Measurements from ENCODE around the gene UPF3A. TPM values are rescaled to one million over a fixed set of nuclear protein-coding genes. Genes with fewer than 3 reads are reported as not detected.

Gene UPF3A
- total and polyA plus RNA-seq, 2 of the 4 experiments (the other 2 are of a cell fraction): 11.7 to 51.6 TPM

DNA sequence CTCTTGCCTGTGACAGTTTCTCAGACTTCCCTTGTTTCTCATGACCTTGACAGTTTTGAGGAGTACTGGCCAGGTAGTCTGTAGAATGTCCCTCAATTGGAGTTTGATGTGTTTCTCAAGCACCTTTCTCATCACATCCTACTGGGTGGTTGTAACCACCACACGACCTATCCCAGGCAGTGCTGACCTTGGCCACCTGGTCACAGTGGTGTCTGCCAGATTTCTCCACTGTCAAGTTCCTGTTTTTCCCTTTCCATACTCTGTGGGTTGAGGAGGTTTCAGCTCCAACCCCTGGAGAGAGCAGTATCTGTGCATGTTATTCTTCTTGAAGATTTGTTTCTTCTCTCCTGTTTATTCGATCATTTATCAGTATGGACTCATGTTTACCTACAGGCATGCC lies 8.4 kb upstream of the UPF3A start:
- H3K56ac ChIP-seq (ENCODE audit: extremely low read depth, insufficient read depth, low read length): no peak overlapping the region
- peaks cover 43% of the 10 kb centered on the region for H3K36me3 ChIP-seq (ENCODE audit: control insufficient read depth, insufficient read depth, low read length)
- no peak overlapping the region for H2AK5ac ChIP-seq (ENCODE audit: low read depth, low read length)
- TF ChIP-seq, protein P1, sequence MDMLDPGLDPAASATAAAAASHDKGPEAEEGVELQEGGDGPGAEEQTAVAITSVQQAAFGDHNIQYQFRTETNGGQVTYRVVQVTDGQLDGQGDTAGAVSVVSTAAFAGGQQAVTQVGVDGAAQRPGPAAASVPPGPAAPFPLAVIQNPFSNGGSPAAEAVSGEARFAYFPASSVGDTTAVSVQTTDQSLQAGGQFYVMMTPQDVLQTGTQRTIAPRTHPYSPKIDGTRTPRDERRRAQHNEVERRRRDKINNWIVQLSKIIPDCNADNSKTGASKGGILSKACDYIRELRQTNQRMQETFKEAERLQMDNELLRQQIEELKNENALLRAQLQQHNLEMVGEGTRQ (IDR thresholded peaks at IDR 0.05; ENCODE audit: low read depth, low read length): no peak
- TF ChIP-seq MAFK (IDR thresholded peaks at IDR 0.05; ENCODE audit: low read depth, low read length): no peak
- no peak for TF ChIP-seq SMC3 (IDR thresholded peaks at IDR 0.05; ENCODE audit: low read depth, low read length)
- no peak for TF ChIP-seq RFX5 (IDR thresholded peaks at IDR 0.05; ENCODE audit: low read depth, low read length)
- TF ChIP-seq NFE2L2 (IDR thresholded peaks at IDR 0.05; ENCODE audit: low read depth, low read length): no peak
- no peak for TF ChIP-seq RAD21 (IDR thresholded peaks at IDR 0.05; ENCODE audit: low read length)
- TF ChIP-seq, protein P2, sequence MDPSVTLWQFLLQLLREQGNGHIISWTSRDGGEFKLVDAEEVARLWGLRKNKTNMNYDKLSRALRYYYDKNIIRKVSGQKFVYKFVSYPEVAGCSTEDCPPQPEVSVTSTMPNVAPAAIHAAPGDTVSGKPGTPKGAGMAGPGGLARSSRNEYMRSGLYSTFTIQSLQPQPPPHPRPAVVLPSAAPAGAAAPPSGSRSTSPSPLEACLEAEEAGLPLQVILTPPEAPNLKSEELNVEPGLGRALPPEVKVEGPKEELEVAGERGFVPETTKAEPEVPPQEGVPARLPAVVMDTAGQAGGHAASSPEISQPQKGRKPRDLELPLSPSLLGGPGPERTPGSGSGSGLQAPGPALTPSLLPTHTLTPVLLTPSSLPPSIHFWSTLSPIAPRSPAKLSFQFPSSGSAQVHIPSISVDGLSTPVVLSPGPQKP (IDR thresholded peaks at IDR 0.05; ENCODE audit: borderline replicate concordance, low read depth, low read length): no peak
- no peak for TF ChIP-seq RCOR1 (IDR thresholded peaks at IDR 0.05; ENCODE audit: insufficient replicate concordance, low read length)
- TF ChIP-seq BHLHE40 (IDR thresholded peaks at IDR 0.05; ENCODE audit: low read depth, low read length): no peak
- no peak for TF ChIP-seq MAZ (IDR thresholded peaks at IDR 0.05; ENCODE audit: borderline replicate concordance, low read depth, low read length)
- H3K4ac ChIP-seq (ENCODE audit: low read depth, low read length): no peak overlapping the region
- no CpG with 5 or more reads among the region's 2 CpGs for WGBS, 2 experiments (ENCODE audit: extremely low coverage in 2 of 2, insufficient read length in 1 of 2)
- H3K27me3 ChIP-seq (ENCODE audit: control insufficient read depth, insufficient read depth, low read length): no peaks in the 10 kb centered on the region
- dilution Hi-C loops (cut with HindIII; ENCODE audit: low sequenced_read_pairs, unreplicated experiment) (no loop called here), intact Hi-C loops (cut with micrococcal nuclease) (no loop called here), in situ Hi-C loops (cut with MboI; ENCODE audit: low sequenced_read_pairs) (no loop called here)
- no peaks in the 10 kb centered on the region for H4K20me1 ChIP-seq (ENCODE audit: insufficient read depth, low read length)
- POLR2A ChIA-PET (ENCODE audit: unreplicated experiment): no interaction called here
- ATAC-seq (ENCODE audit: low read depth): no peak
- H3K23ac ChIP-seq (ENCODE audit: low read depth, low read length): no peak overlapping the region
- DNase-seq: no peak
- no peak overlapping the region for H4K8ac ChIP-seq (ENCODE audit: low read depth in 2 of 2, low read length in 2 of 2)
- H4K91ac ChIP-seq (ENCODE audit: insufficient read depth, low read depth, low read length): no peak overlapping the region
- no peak overlapping the region for H3K4me2 ChIP-seq (ENCODE audit: low read depth, low read length)
- no peak overlapping the region for H2BK20ac ChIP-seq (ENCODE audit: low read depth, low read length)
- H2BK15ac ChIP-seq (ENCODE audit: low read depth, low read length): no peak overlapping the region
- H3K18ac ChIP-seq (ENCODE audit: low read depth, low read length): no peak overlapping the region
- H2AK9ac ChIP-seq (replicated peaks; ENCODE audit: low read depth, low read length, poor library complexity): no peak overlapping the region
- H3K27ac ChIP-seq (ENCODE audit: insufficient read depth, low read length): no peak overlapping the region
- H3K9me1 ChIP-seq (ENCODE audit: insufficient read depth, low read length): peaks cover 15% of the 10 kb centered on the region
- CTCF ChIA-PET: no interaction called here
- H3K14ac ChIP-seq (replicated peaks; ENCODE audit: low read depth, low read length): no peak overlapping the region
- H3K4me1 ChIP-seq (ENCODE audit: control insufficient read depth, insufficient read depth, low read length): no peaks in the 10 kb centered on the region; the same call in 1 of the 2 replicates
- H2BK120ac ChIP-seq (ENCODE audit: low read depth, low read length): no peak overlapping the region
- BruUV-seq (replicated peaks): no TSS peak
- no peak overlapping the region for H4K5ac ChIP-seq (ENCODE audit: low read depth, low read length)
- peaks cover 27 to 52% of the 10 kb centered on the region in 2 experiments; a peak in 3 of 4 replicates for H3K79me1 ChIP-seq (ENCODE audit: low read depth in 1 of 2, low read length in 2 of 2)
- no peaks in the 10 kb centered on the region for H3K9me3 ChIP-seq (ENCODE audit: control insufficient read depth, insufficient read depth, low read length)
- no peak overlapping the region for H3K9ac ChIP-seq (ENCODE audit: low read depth, low read length)
- no peak overlapping the region for H2BK5ac ChIP-seq (ENCODE audit: low read depth, low read length, poor library complexity, severe bottlenecking)
- H3K4me3 ChIP-seq (ENCODE audit: insufficient read depth, low read depth, low read length): no peak overlapping the region
- no peak overlapping the region for H2AFZ ChIP-seq (replicated peaks; ENCODE audit: low read length, poor library complexity)
